Effector CD4-positive, alpha-beta T cell (primary cell): Measurements from ENCODE around the gene CNTRL.

Experiments
- DNase-seq: peaks from one replicate; pipeline ENCODE4 v3.0.0-alpha.2; 2020

Gene CNTRL

GRCh38 chr9:121182101-121182836 is 107.5 kb downstream of the CNTRL start:
- no peak for DNase-seq

GRCh38 chr9:121182989-121183388 is 108.2 kb downstream of the CNTRL start:
- no peak for DNase-seq

- DNase-seq = no peak
These were observed 109.1 kb downstream of the CNTRL start for GRCh38 chr9:121183666-121184423.

GRCh38 chr9:121184463-121184862 is 109.7 kb downstream of the CNTRL start:
- DNase-seq = no peak

GRCh38 chr9:121185178-121185745 is 110.5 kb downstream of the CNTRL start:
- DNase-seq = no peak

- no peak for DNase-seq
These were observed 111.1 kb downstream of the CNTRL start for GRCh38 chr9:121185774-121186403.

GRCh38 chr9:121187636-121188305 is 113.0 kb downstream of the CNTRL start:
- DNase-seq = no peak

- no peak for DNase-seq
These were observed 114.3 kb downstream of the CNTRL start for GRCh38 chr9:121189006-121189405.

- no peak for DNase-seq
These were observed 114.9 kb downstream of the CNTRL start for GRCh38 chr9:121189660-121190059.

GRCh38 chr9:121191235-121191634 is 116.5 kb downstream of the CNTRL start:
- no peak for DNase-seq

- DNase-seq = no peak
These were observed 117.8 kb downstream of the CNTRL start for GRCh38 chr9:121192518-121192917.

GRCh38 chr9:121192959-121193640 is 118.3 kb downstream of the CNTRL start:
- no peak for DNase-seq

- no peak for DNase-seq
These were observed 120.0 kb downstream of the CNTRL start for GRCh38 chr9:121194730-121195129.

GRCh38 chr9:121196389-121196788 is 121.6 kb downstream of the CNTRL start:
- no peak for DNase-seq

- DNase-seq = no peak
These were observed 122.4 kb downstream of the CNTRL start for GRCh38 chr9:121197132-121197531.

- no peak for DNase-seq
These were observed 123.8 kb downstream of the CNTRL start for GRCh38 chr9:121198512-121199042.

- DNase-seq = no peak
These were observed 125.2 kb downstream of the CNTRL start for GRCh38 chr9:121199921-121200320.

- no peak for DNase-seq
These were observed 125.6 kb downstream of the CNTRL start for GRCh38 chr9:121200356-121200755.

GRCh38 chr9:121201045-121201737 is 126.4 kb downstream of the CNTRL start:
- peak; percentile 35 for DNase-seq

GRCh38 chr9:121201738-121202533 is 127.2 kb downstream of the CNTRL start, which contains the start of gene RAB14:
Gene RAB14, minus strand, starts transcription at chr9:121201869. Its CDS starts 8,457 bp downstream, at chr9:121193412.
- DNase-seq = peak; percentile 100
